Measurements from ENCODE around the gene GINS1.

- TF ChIP-seq, protein P1, sequence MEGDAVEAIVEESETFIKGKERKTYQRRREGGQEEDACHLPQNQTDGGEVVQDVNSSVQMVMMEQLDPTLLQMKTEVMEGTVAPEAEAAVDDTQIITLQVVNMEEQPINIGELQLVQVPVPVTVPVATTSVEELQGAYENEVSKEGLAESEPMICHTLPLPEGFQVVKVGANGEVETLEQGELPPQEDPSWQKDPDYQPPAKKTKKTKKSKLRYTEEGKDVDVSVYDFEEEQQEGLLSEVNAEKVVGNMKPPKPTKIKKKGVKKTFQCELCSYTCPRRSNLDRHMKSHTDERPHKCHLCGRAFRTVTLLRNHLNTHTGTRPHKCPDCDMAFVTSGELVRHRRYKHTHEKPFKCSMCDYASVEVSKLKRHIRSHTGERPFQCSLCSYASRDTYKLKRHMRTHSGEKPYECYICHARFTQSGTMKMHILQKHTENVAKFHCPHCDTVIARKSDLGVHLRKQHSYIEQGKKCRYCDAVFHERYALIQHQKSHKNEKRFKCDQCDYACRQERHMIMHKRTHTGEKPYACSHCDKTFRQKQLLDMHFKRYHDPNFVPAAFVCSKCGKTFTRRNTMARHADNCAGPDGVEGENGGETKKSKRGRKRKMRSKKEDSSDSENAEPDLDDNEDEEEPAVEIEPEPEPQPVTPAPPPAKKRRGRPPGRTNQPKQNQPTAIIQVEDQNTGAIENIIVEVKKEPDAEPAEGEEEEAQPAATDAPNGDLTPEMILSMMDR (IDR thresholded peaks at IDR 0.05): no peak
- TF ChIP-seq POLR2A (IDR thresholded peaks at IDR 0.05): no peak
- TF ChIP-seq EP300 (IDR thresholded peaks at IDR 0.05): no peak
Observed at GRCh38 chr20:25487306-25487705, 79.8 kb downstream of the GINS1 start.
